ENCODE measurements around the gene ABCG2. TPM values are rescaled to one million over a fixed set of nuclear protein-coding genes. Genes with fewer than 3 reads are reported as not detected.

The ABCG2 gene
- total RNA-seq, 4 donors from 2014 or later = 0.72 to 5.1 (median 2.4) TPM

DNA sequence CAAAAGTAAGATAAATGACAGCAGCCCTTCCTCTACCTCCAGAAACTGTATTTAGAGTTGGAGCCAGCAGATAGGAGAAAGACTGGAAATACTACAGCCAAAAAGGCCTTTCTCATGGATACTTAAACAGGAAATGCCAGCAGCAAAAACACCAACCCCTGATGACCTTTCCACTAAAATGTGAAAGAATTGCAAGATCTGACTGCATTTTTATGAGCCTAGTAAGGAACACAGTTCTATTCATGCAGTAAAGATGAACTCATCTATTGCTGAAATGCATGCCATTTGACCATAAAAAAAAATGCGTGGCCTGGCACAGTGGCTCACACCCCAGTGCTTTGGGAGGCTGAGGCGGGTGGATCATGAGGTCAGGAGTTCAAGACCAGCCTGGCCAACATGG lies 19.9 kb downstream of the ABCG2 start:
- Histone ChIP-seq H3K36me3 (no peaks in the 10 kb centered on the region), H3K27me3 (no peaks in the 10 kb centered on the region), H3K27ac (no peak overlapping the region), H3K4me3 (no peak overlapping the region), H3K9me3 (no peaks in the 10 kb centered on the region), H3K4me1 (peaks cover 4% of the 10 kb centered on the region)
- no peak for TF ChIP-seq POLR2AphosphoS5 (IDR thresholded peaks at IDR 0.05)
- TF ChIP-seq, protein P1, sequence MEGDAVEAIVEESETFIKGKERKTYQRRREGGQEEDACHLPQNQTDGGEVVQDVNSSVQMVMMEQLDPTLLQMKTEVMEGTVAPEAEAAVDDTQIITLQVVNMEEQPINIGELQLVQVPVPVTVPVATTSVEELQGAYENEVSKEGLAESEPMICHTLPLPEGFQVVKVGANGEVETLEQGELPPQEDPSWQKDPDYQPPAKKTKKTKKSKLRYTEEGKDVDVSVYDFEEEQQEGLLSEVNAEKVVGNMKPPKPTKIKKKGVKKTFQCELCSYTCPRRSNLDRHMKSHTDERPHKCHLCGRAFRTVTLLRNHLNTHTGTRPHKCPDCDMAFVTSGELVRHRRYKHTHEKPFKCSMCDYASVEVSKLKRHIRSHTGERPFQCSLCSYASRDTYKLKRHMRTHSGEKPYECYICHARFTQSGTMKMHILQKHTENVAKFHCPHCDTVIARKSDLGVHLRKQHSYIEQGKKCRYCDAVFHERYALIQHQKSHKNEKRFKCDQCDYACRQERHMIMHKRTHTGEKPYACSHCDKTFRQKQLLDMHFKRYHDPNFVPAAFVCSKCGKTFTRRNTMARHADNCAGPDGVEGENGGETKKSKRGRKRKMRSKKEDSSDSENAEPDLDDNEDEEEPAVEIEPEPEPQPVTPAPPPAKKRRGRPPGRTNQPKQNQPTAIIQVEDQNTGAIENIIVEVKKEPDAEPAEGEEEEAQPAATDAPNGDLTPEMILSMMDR (IDR thresholded peaks at IDR 0.05) = no peak
- no peak for TF ChIP-seq POLR2A (IDR thresholded peaks at IDR 0.05)
- TF ChIP-seq EP300 (IDR thresholded peaks at IDR 0.05) = no peak
- DNase-seq (ENCODE audit: low spot score in 2 of 2) = no peak
- WGBS = 76% methylated on average over 2 of the region's 2 CpGs

DNA sequence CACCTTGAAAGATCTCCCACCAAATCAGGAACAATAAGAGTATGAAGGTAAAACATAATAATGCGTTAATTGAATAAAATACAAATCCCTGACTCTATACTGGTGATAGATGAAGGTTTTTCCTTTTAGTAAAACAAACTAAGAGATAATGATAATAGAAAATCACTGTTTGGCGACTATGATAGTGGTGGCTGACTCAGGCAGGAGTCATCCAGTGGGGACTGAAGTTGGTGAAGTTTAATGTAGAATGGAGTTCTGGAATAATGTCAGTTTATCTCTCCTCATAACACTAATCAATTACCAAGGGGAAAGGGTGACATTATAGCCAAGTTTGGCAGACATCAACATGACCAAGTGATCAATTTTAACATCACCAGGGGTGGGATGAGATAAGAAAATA lies 21.3 kb downstream of the ABCG2 start:
- DNase-seq (ENCODE audit: low spot score in 2 of 2) = no peak
- H3K4me3 ChIP-seq = no peak overlapping the region
- no peaks in the 10 kb centered on the region for H3K36me3 ChIP-seq
- H3K9me3 ChIP-seq = no peaks in the 10 kb centered on the region
- H3K27ac ChIP-seq = no peak overlapping the region
- TF ChIP-seq POLR2AphosphoS5 (IDR thresholded peaks at IDR 0.05) = no peak
- no peak for TF ChIP-seq EP300 (IDR thresholded peaks at IDR 0.05)
- TF ChIP-seq, protein P1 (IDR thresholded peaks at IDR 0.05) = no peak
- no peak for TF ChIP-seq POLR2A (IDR thresholded peaks at IDR 0.05)
- H3K4me1 ChIP-seq = no peaks in the 10 kb centered on the region
- no peaks in the 10 kb centered on the region for H3K27me3 ChIP-seq
- 95% methylated on average over 2 of the region's 2 CpGs for WGBS

DNA sequence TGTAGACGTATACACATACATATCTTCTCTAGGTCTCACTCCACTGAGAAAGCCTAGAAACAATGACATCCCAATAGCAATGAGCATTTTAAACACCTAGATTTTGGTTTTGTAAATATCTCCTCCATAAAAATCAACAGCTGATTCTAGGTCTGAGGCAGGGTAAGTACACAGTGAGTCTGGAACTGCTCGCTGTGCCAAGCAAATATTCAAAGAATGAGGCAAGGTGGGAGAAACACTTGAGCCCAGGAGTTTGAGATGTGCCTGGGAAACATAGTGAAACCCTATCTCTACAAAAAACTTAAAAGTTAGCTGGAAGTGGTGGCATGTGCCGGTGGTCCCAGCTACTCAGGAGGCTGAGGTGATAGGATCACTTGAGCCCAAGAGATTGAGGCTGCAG lies 22.2 kb downstream of the ABCG2 start:
- 87% methylated on average over 3 of the region's 3 CpGs for WGBS
- no peak for DNase-seq (ENCODE audit: low spot score in 2 of 2)

DNA sequence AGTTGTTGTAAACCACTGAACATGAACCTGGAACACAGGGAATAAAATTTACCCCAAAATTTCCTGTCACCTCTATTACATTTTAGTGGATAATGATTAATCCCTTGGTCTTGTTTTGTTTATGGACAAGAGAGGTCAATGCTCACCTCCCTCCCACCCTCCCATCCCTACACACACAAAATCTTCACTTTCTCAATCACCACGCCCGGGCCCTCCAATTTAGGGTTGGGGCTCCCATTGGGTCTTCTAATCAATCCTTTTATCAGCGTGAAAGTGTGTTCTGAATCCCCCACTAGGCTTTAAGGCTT lies 23.1 kb downstream of the ABCG2 start:
- H3K4me1 ChIP-seq = no peaks in the 10 kb centered on the region
- TF ChIP-seq POLR2AphosphoS5 (IDR thresholded peaks at IDR 0.05) (no peak), EP300 (IDR thresholded peaks at IDR 0.05) (no peak), POLR2A (IDR thresholded peaks at IDR 0.05) (no peak)
- WGBS = 88% methylated on average over 3 of the region's 3 CpGs
- no peaks in the 10 kb centered on the region for H3K36me3 ChIP-seq
- no peaks in the 10 kb centered on the region for H3K27me3 ChIP-seq
- no peak for DNase-seq (ENCODE audit: low spot score in 2 of 2)
- H3K9me3 ChIP-seq = no peaks in the 10 kb centered on the region
- H3K27ac ChIP-seq = no peak overlapping the region
- no peak overlapping the region for H3K4me3 ChIP-seq

More for the DNA sequence above, 22.2 kb downstream of the ABCG2 start:
- no peaks in the 10 kb centered on the region for H3K27me3 ChIP-seq
- TF ChIP-seq POLR2AphosphoS5 (IDR thresholded peaks at IDR 0.05) = no peak
- TF ChIP-seq, protein P1 (IDR thresholded peaks at IDR 0.05) = no peak
- no peak for TF ChIP-seq POLR2A (IDR thresholded peaks at IDR 0.05)
- TF ChIP-seq EP300 (IDR thresholded peaks at IDR 0.05) = no peak
- H3K27ac ChIP-seq = no peak overlapping the region
- H3K4me3 ChIP-seq = no peak overlapping the region
- H3K4me1 ChIP-seq = no peaks in the 10 kb centered on the region
- H3K36me3 ChIP-seq = no peaks in the 10 kb centered on the region
- no peaks in the 10 kb centered on the region for H3K9me3 ChIP-seq

DNA sequence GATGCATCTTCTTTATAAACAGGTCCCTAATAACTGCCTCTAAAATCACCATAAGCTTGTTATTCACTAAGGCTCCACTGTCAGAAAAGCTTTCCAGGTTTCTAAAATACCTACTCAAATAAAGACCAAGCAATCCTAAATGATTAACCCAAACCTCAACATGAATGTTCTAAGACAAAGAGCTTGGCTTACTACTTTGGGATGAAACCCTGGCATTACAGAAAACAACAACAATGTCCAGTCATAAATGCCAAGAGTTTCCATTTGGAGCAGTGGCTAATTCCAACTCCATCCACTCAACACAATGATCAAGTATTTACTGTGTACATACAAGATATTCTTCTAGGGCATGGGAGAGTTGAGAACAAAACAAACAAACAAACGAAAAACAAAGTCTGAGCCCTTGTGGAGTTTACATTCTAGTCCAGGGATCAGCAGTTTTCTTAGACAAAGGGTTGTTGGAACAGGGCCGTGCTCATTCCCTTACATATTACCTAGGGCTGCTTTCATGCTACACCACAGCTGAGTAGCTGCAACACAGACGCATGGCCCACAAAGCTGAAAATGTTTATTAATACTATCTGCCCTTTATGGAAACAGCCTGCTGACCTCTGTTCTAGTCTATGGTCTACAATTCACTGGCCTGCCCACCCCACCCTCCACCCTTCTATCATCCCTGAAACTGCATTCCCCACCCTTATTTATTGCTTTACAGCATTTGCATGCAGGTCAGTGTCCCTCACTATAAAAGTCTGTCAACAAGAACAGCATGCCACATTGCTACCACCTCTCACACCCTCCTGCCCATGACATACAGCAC lies 23.7 kb downstream of the ABCG2 start:
- Histone ChIP-seq H3K27ac (no peak overlapping the region), H3K36me3 (no peaks in the 10 kb centered on the region), H3K9me3 (no peaks in the 10 kb centered on the region), H3K4me1 (no peaks in the 10 kb centered on the region), H3K4me3 (no peak overlapping the region), H3K27me3 (no peaks in the 10 kb centered on the region)
- WGBS = 88% methylated on average over 3 of the region's 3 CpGs
- TF ChIP-seq, protein P1 (IDR thresholded peaks at IDR 0.05) = no peak
- no peak for TF ChIP-seq EP300 (IDR thresholded peaks at IDR 0.05)
- no peak for TF ChIP-seq POLR2AphosphoS5 (IDR thresholded peaks at IDR 0.05)
- no peak for TF ChIP-seq POLR2A (IDR thresholded peaks at IDR 0.05)
- DNase-seq (ENCODE audit: low spot score in 2 of 2) = no peak

All from suprapubic skin (tissue), 4 donors.